Measurements from ENCODE around the gene SOWAHA. TPM values are rescaled to one million over a fixed set of nuclear protein-coding genes. Genes with fewer than 3 reads are reported as not detected.

Gene SOWAHA
- total RNA-seq, 1 donor from 2014 or later = not detected

DNA sequence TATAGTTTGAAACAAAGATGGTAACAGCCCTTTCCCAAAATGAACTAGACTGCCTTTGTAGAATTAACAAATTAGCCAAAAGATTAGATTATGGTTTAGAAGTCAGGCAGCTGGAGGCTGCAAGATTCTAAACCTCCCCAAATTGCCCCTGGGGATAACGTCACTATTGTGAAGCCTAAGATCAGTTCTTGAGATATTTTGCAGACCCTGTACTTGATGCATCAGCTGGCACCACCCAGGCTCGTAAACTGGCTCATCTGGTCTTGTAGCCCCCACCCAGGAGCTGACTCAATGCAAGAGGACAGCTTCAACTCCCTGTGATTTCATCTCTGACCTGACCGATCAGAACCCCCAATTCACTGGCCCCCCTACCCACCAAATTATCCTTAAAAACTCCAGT is 4.2 kb upstream of the SOWAHA start:
- peak in 1 of 2 donors; percentile 47 for DNase-seq (ENCODE audit: low spot score in 2 of 2)
- no peak for TF ChIP-seq CTCF (IDR thresholded peaks at IDR 0.05)
- H3K27ac ChIP-seq = no peak overlapping the region
- peaks cover 4% of the 10 kb centered on the region for H3K27me3 ChIP-seq
- no peaks in the 10 kb centered on the region for H3K9me3 ChIP-seq
- H3K36me3 ChIP-seq = no peaks in the 10 kb centered on the region
- H3K4me3 ChIP-seq = no peak overlapping the region
- peaks cover 4 to 7% of the 10 kb centered on the region in 2 donors for H3K4me1 ChIP-seq
- intact Hi-C loops (cut with DNase I) = no loop called here

GRCh38 chr5:132810605-132811004 is 2.5 kb upstream of the SOWAHA start:
- Histone ChIP-seq H3K4me3 (no peak overlapping the region), H3K27ac (no peak overlapping the region), H3K4me1 (peaks cover 7 to 8% of the 10 kb centered on the region in 2 donors), H3K9me3 (no peaks in the 10 kb centered on the region), H3K36me3 (no peaks in the 10 kb centered on the region), H3K27me3 (peaks cover 5% of the 10 kb centered on the region)
- peak in 1 of 2 donors; percentile 31 for DNase-seq (ENCODE audit: low spot score in 2 of 2)
- intact Hi-C loops (cut with DNase I) = loop anchor here (5.0 kb wide), 1 partner anchor 33 kb away; the partner anchor contains the start of gene SEPTIN8
- TF ChIP-seq CTCF (IDR thresholded peaks at IDR 0.05) = no peak

GRCh38 chr5:132812123-132812765 is 858 bp upstream of the SOWAHA start:
- no peaks in the 10 kb centered on the region for H3K9me3 ChIP-seq
- intact Hi-C loops (cut with DNase I) = loop anchor here (5.0 kb wide), 1 partner anchor 35 kb away; the partner anchor contains the start of gene SEPTIN8
- H3K27me3 ChIP-seq = peaks cover 5% of the 10 kb centered on the region
- no peak overlapping the region for H3K4me3 ChIP-seq
- peak in 1 of 2 donors; percentile 62 for DNase-seq (ENCODE audit: low spot score in 2 of 2)
- H3K36me3 ChIP-seq = no peaks in the 10 kb centered on the region
- H3K27ac ChIP-seq = no peak overlapping the region
- H3K4me1 ChIP-seq = peaks cover 7 to 8% of the 10 kb centered on the region in 2 donors
- no peak for TF ChIP-seq CTCF (IDR thresholded peaks at IDR 0.05)

- peak overlapping the region in 1 of 2 donors; percentile 28 for H3K27ac ChIP-seq
- intact Hi-C loops (cut with DNase I) = loop anchor here (5.0 kb wide), 1 partner anchor 37 kb away; the partner anchor contains the start of gene SEPTIN8
- H3K9me3 ChIP-seq = no peaks in the 10 kb centered on the region
- peak overlapping the region; percentile 53 to 62 for H3K4me3 ChIP-seq
- no peaks in the 10 kb centered on the region for H3K36me3 ChIP-seq
- peak in 1 of 2 donors; percentile 63 for DNase-seq (ENCODE audit: low spot score in 2 of 2)
- peaks cover 7 to 8% of the 10 kb centered on the region in 2 donors for H3K4me1 ChIP-seq
- peaks cover 5% of the 10 kb centered on the region for H3K27me3 ChIP-seq
- no peak for TF ChIP-seq CTCF (IDR thresholded peaks at IDR 0.05)
Measured at GRCh38 chr5:132813599-132814502, 749 bp downstream of the SOWAHA start.

DNA sequence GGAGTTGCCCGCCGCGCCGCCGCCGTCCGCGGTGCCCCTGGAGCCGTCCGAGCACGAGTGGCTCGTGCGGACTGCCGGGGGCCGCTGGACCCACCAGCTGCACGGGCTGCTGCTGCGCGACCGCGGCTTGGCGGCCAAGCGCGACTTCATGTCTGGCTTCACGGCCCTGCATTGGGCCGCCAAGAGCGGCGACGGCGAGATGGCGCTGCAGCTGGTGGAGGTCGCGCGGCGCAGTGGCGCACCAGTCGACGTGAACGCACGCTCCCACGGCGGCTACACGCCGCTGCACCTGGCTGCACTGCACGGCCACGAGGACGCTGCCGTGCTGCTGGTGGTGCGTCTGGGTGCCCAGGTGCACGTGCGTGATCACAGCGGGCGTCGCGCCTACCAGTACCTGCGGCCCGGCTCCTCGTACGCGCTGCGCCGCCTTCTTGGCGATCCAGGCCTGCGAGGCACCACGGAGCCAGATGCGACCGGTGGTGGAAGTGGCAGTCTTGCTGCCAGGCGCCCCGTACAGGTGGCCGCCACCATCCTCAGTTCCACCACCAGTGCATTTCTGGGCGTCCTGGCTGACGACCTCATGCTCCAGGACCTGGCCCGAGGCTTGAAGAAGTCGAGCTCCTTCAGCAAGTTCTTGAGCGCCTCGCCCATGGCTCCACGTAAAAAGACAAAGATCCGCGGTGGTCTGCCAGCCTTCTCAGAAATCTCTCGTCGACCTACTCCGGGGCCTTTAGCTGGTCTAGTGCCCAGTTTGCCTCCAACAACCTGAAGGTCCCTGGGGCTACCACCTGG is 1.6 kb downstream of the SOWAHA start:
- no peak overlapping the region for H3K27ac ChIP-seq

More for the DNA sequence above, 1.6 kb downstream of the SOWAHA start:
- TF ChIP-seq CTCF (IDR thresholded peaks at IDR 0.05) = no peak
- Histone ChIP-seq H3K27me3 (peaks cover 5% of the 10 kb centered on the region), H3K4me3 (peak overlapping the region; percentile 53 to 62), H3K36me3 (no peaks in the 10 kb centered on the region), H3K9me3 (no peaks in the 10 kb centered on the region), H3K4me1 (peaks cover 7 to 8% of the 10 kb centered on the region in 2 donors)
- peak in 1 of 2 donors; percentile 62 for DNase-seq (ENCODE audit: low spot score in 2 of 2)
- intact Hi-C loops (cut with DNase I) = loop anchor here (5.0 kb wide), 1 partner anchor 37 kb away; the partner anchor contains the start of gene SEPTIN8

Data from ascending aorta (tissue), 2 donors.